ENCODE measurements around the gene DLG2.

The DLG2 gene

GRCh38 chr11:84146826-84147225, 1480.3 kb downstream of the DLG2 start:
- TF ChIP-seq CTCF (conservative IDR thresholded peaks at IDR 0.05; ENCODE audit: low read depth, low read length), result no peak
- no peak for DNase-seq (ENCODE audit: low read depth)

GRCh38 chr11:84145616-84146185, 1481.4 kb downstream of the DLG2 start:
- no peak for DNase-seq (ENCODE audit: low read depth)
- TF ChIP-seq CTCF (conservative IDR thresholded peaks at IDR 0.05; ENCODE audit: low read depth, low read length), result no peak
- H3K4me3 ChIP-seq (ENCODE audit: low read depth, low read length), result no peak overlapping the region

More at GRCh38 chr11:84146826-84147225, 1480.3 kb downstream of the DLG2 start:
- H3K4me3 ChIP-seq (ENCODE audit: low read depth, low read length), result no peak overlapping the region

GRCh38 chr11:84144531-84144930, 1482.6 kb downstream of the DLG2 start:
- H3K4me3 ChIP-seq (ENCODE audit: low read depth, low read length), result no peak overlapping the region
- TF ChIP-seq CTCF (conservative IDR thresholded peaks at IDR 0.05; ENCODE audit: low read depth, low read length), result no peak
- DNase-seq (ENCODE audit: low read depth), result no peak

- no peak for DNase-seq (ENCODE audit: low read depth)
- no peak for TF ChIP-seq CTCF (conservative IDR thresholded peaks at IDR 0.05; ENCODE audit: low read depth, low read length)
Observed at GRCh38 chr11:84142411-84142810, 1484.7 kb downstream of the DLG2 start.

GRCh38 chr11:84140386-84141169, 1486.6 kb downstream of the DLG2 start:
- DNase-seq (ENCODE audit: low read depth), result peak; percentile 8
- TF ChIP-seq CTCF (conservative IDR thresholded peaks at IDR 0.05; ENCODE audit: low read depth, low read length), result no peak
- no peak overlapping the region for H3K4me3 ChIP-seq (ENCODE audit: low read depth, low read length)

More at GRCh38 chr11:84142411-84142810, 1484.7 kb downstream of the DLG2 start:
- H3K4me3 ChIP-seq (ENCODE audit: low read depth, low read length), result no peak overlapping the region

GRCh38 chr11:84137960-84138359, 1489.2 kb downstream of the DLG2 start:
- DNase-seq (ENCODE audit: low read depth), result no peak
- TF ChIP-seq CTCF (conservative IDR thresholded peaks at IDR 0.05; ENCODE audit: low read depth, low read length), result no peak
- no peak overlapping the region for H3K4me3 ChIP-seq (ENCODE audit: low read depth, low read length)

- no peak for DNase-seq (ENCODE audit: low read depth)
- H3K4me3 ChIP-seq (ENCODE audit: low read depth, low read length), result no peak overlapping the region
- no peak for TF ChIP-seq CTCF (conservative IDR thresholded peaks at IDR 0.05; ENCODE audit: low read depth, low read length)
Observed at GRCh38 chr11:84137505-84137904, 1489.6 kb downstream of the DLG2 start.

Data from choroid plexus epithelial cell (primary cell).